ENCODE measurements around the gene BACH1. TPM values are rescaled to one million over a fixed set of nuclear protein-coding genes. Genes with fewer than 3 reads are reported as not detected.

Gene BACH1
- polyA plus RNA-seq, 1 of the 3 experiments (the other 2 are of a cell fraction) = 18.1 TPM

DNA sequence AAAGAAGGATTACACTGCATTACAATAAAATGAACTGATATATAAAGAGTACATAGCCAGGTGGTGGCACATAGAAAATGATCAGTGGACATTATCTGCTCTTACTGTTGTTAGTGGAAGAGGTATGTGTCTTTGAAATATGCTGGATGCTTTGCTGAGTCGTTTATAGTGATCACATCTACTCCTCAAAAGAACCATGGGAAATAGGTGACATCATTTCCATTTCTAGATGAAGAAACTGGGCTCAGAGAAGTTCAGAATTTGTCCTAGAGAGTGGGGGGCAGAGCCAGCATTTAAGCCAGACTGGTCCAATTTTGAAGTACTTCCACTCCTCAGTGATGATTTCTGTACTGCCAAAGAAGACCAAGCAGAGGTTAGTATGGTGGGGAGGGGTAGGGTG, 34.0 kb upstream of the BACH1 start:
- Histone ChIP-seq H3K36me3 (replicated peaks in 1 of 2; ENCODE audit: control insufficient read depth in 1 of 2, insufficient read depth in 2 of 2, low read length in 1 of 2) (no peaks in the 10 kb centered on the region), H4K20me1 (ENCODE audit: insufficient read depth) (no peaks in the 10 kb centered on the region), H2AFZ (ENCODE audit: low read depth) (no peak overlapping the region), H3K9me3 (no peaks in the 10 kb centered on the region), H3K9ac (no peak overlapping the region), H3K4me1 (ENCODE audit: control insufficient read depth in 1 of 2, insufficient read depth in 2 of 2, low read depth in 1 of 2, low read length in 1 of 2) (peaks cover 0 to 6% of the 10 kb centered on the region in 2 experiments; a peak in 2 of 4 replicates), H3K27me3 (ENCODE audit: insufficient read depth) (no peaks in the 10 kb centered on the region), H3K4me3 (ENCODE audit: low read depth in 2 of 2, low read length in 1 of 2) (no peak overlapping the region), H3F3A (replicated peaks; ENCODE audit: insufficient read depth) (peaks cover 2% of the 10 kb centered on the region), H3K27ac (ENCODE audit: low read depth in 2 of 2, low read length in 1 of 2) (no peak overlapping the region), H3K79me2 (ENCODE audit: insufficient read depth) (0 out of 2 replicates have a peak, but pooled peaks cover 2% of the 10 kb centered on the region), H3K4me2 (no peak overlapping the region), H3K9me2 (no peaks in the 10 kb centered on the region)
- CTCF ChIA-PET = no interaction called here
- no peak for DNase-seq
- TF ChIP-seq, protein P1, sequence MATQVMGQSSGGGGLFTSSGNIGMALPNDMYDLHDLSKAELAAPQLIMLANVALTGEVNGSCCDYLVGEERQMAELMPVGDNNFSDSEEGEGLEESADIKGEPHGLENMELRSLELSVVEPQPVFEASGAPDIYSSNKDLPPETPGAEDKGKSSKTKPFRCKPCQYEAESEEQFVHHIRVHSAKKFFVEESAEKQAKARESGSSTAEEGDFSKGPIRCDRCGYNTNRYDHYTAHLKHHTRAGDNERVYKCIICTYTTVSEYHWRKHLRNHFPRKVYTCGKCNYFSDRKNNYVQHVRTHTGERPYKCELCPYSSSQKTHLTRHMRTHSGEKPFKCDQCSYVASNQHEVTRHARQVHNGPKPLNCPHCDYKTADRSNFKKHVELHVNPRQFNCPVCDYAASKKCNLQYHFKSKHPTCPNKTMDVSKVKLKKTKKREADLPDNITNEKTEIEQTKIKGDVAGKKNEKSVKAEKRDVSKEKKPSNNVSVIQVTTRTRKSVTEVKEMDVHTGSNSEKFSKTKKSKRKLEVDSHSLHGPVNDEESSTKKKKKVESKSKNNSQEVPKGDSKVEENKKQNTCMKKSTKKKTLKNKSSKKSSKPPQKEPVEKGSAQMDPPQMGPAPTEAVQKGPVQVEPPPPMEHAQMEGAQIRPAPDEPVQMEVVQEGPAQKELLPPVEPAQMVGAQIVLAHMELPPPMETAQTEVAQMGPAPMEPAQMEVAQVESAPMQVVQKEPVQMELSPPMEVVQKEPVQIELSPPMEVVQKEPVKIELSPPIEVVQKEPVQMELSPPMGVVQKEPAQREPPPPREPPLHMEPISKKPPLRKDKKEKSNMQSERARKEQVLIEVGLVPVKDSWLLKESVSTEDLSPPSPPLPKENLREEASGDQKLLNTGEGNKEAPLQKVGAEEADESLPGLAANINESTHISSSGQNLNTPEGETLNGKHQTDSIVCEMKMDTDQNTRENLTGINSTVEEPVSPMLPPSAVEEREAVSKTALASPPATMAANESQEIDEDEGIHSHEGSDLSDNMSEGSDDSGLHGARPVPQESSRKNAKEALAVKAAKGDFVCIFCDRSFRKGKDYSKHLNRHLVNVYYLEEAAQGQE (IDR thresholded peaks at IDR 0.05; ENCODE audit: low read depth, low read length) = no peak
- no peak for TF ChIP-seq RFX5 (IDR thresholded peaks at IDR 0.05; ENCODE audit: low read length)
- no peak for TF ChIP-seq RAD21 (IDR thresholded peaks at IDR 0.05; ENCODE audit: low read length)
- TF ChIP-seq GATA2 (CRISPR knock-in tag; IDR thresholded peaks at IDR 0.05) = no peak
- TF ChIP-seq YY1 (IDR thresholded peaks at IDR 0.05; ENCODE audit: low read depth) = no peak
- no peak for TF ChIP-seq CHD2 (IDR thresholded peaks at IDR 0.05; ENCODE audit: low read length, partially characterized antibody)
- TF ChIP-seq, protein P2, sequence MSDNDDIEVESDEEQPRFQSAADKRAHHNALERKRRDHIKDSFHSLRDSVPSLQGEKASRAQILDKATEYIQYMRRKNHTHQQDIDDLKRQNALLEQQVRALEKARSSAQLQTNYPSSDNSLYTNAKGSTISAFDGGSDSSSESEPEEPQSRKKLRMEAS (IDR thresholded peaks at IDR 0.05; ENCODE audit: low read depth) = no peak
- TF ChIP-seq NRF1 (IDR thresholded peaks at IDR 0.05; ENCODE audit: low read depth, low read length) = no peak
- TF ChIP-seq, protein P3, sequence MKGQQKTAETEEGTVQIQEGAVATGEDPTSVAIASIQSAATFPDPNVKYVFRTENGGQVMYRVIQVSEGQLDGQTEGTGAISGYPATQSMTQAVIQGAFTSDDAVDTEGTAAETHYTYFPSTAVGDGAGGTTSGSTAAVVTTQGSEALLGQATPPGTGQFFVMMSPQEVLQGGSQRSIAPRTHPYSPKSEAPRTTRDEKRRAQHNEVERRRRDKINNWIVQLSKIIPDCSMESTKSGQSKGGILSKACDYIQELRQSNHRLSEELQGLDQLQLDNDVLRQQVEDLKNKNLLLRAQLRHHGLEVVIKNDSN (IDR thresholded peaks at IDR 0.05; ENCODE audit: borderline replicate concordance, low read depth) = no peak
- TF ChIP-seq, protein P4, sequence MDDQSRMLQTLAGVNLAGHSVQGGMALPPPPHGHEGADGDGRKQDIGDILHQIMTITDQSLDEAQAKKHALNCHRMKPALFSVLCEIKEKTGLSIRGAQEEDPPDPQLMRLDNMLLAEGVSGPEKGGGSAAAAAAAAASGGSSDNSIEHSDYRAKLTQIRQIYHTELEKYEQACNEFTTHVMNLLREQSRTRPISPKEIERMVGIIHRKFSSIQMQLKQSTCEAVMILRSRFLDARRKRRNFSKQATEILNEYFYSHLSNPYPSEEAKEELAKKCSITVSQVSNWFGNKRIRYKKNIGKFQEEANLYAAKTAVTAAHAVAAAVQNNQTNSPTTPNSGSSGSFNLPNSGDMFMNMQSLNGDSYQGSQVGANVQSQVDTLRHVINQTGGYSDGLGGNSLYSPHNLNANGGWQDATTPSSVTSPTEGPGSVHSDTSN (IDR thresholded peaks at IDR 0.05) = no peak
- no peak for TF ChIP-seq TAF1 (IDR thresholded peaks at IDR 0.05; ENCODE audit: borderline replicate concordance, low read depth, low read length)
- no peak for TF ChIP-seq ELF1 (IDR thresholded peaks at IDR 0.05)
- POLR2A ChIA-PET = no interaction called here
- WGBS (ENCODE audit: low lambda C conversion rate) = 18% methylated on average over 1 of the region's 1 CpG
